SK-N-SH (cell line): ENCODE measurements around the gene MYL5. TPM values are rescaled to one million over a fixed set of nuclear protein-coding genes. Genes with fewer than 3 reads are reported as not detected.

Source experiments
- CTCF ChIA-PET: fragments of 300-600, 350-600 bp; formaldehyde crosslinking; extraction: SDS; loops from one replicate; lab custom pipeline; 2021; lab: Yijun Ruan, JAX
- POLR2A ChIA-PET: fragments of 350-600 bp; sonication (Branson Sonifier 250); formaldehyde crosslinking; extraction: SDS; loops from one replicate; lab custom pipeline; 2020; ENCODE audit warnings: antibody characterized with exemption, inconsistent platforms; lab: Yijun Ruan, JAX
- DNase-seq: peaks from one replicate; pipeline ENCODE4 v3.0.0; 2012
- H2AFZ ChIP-seq: fragments of 200-600 bp; sonication (generic); 2 replicates; pipeline ENCODE4 v1.8.1; 2016; ENCODE audit warnings: antibody characterized with exemption, mild to moderate bottlenecking, low read depth
- H3F3A ChIP-seq: fragments of 200-600 bp; sonication (generic); replicated peaks from 2 replicates; pipeline ENCODE3; 2016; ENCODE audit warnings: antibody characterized with exemption, mild to moderate bottlenecking; ENCODE audit not compliant: insufficient read depth
- H3K27ac ChIP-seq, 2 experiments: fragments of 200-500 bp in 1 of 2; fragments of 200-600 bp in 1 of 2; sonication (Bioruptor generic) in 1 of 2; sonication (generic), shearing (Covaris generic) in 1 of 2; 2 replicates each; pipeline versions ENCODE4 v1.5.1 to v1.6.1; 2014 to 2016; ENCODE audit warnings: low read depth in 2 of 2, inconsistent platforms in 1 of 2, low read length in 1 of 2, mild to moderate bottlenecking in 1 of 2, mixed read lengths in 1 of 2
- H3K27me3 ChIP-seq: fragments of 200-600 bp; sonication (generic), shearing (Covaris generic); 2 replicates; pipeline ENCODE4 v1.6.1; 2016; ENCODE audit warnings: mixed run types; ENCODE audit not compliant: insufficient read depth
- H3K36me3 ChIP-seq, 2 experiments: fragments of 200-500 bp in 1 of 2; fragments of 200-600 bp in 1 of 2; sonication (Bioruptor generic) in 1 of 2; sonication (generic) in 1 of 2; replicated peaks in 1 of 2; 2 replicates each; pipeline versions ENCODE3 to v1.5.1; 2014 to 2016; ENCODE audit warnings: low read length in 1 of 2, mild to moderate bottlenecking in 1 of 2; ENCODE audit not compliant: insufficient read depth in 2 of 2, control insufficient read depth in 1 of 2
- H3K4me1 ChIP-seq, 2 experiments: fragments of 200-500 bp in 1 of 2; fragments of 200-600 bp in 1 of 2; sonication (Bioruptor generic) in 1 of 2; sonication (generic), shearing (Covaris generic) in 1 of 2; 2 replicates each; pipeline versions ENCODE4 v1.5.1 to v1.6.1; 2014 to 2016; ENCODE audit warnings: low read depth in 1 of 2, low read length in 1 of 2, mixed run types in 1 of 2; ENCODE audit not compliant: insufficient read depth in 2 of 2, control insufficient read depth in 1 of 2
- H3K4me2 ChIP-seq: fragments of 200-600 bp; sonication (generic), shearing (Covaris generic); 2 replicates; pipeline ENCODE4 v1.6.1; 2017; ENCODE audit warnings: mixed run types
- H3K4me3 ChIP-seq, 2 experiments: fragments of 200-500 bp in 1 of 2; fragments of 200-600 bp in 1 of 2; sonication (Bioruptor generic) in 1 of 2; sonication (generic), shearing (Covaris generic) in 1 of 2; 2 replicates each; pipeline versions ENCODE4 v1.5.1 to v1.8.1; 2014 to 2016; ENCODE audit warnings: low read depth in 2 of 2, inconsistent platforms in 1 of 2, low read length in 1 of 2, mild to moderate bottlenecking in 1 of 2, mixed read lengths in 1 of 2, moderate library complexity in 1 of 2
- H3K79me2 ChIP-seq: fragments of 200-600 bp; sonication (generic); 2 replicates; pipeline ENCODE4 v1.8.1; 2017; ENCODE audit warnings: mild to moderate bottlenecking; ENCODE audit not compliant: insufficient read depth
- H3K9ac ChIP-seq: fragments of 200-600 bp; sonication (generic); 2 replicates; pipeline ENCODE4 v1.6.1; 2017; ENCODE audit warnings: mixed run types
- H3K9me2 ChIP-seq: fragments of 200-600 bp; sonication (generic); 2 replicates; pipeline ENCODE4 v1.6.1; 2017; ENCODE audit warnings: mixed run types
- H3K9me3 ChIP-seq: fragments of 200-600 bp; sonication (generic); 2 replicates; pipeline ENCODE4 v1.6.1; 2017; ENCODE audit warnings: mixed run types, mild to moderate bottlenecking, moderate library complexity
- H4K20me1 ChIP-seq: fragments of 200-600 bp; sonication (generic); 2 replicates; pipeline ENCODE4 v1.6.1; 2017; ENCODE audit warnings: mild to moderate bottlenecking, mixed run types; ENCODE audit not compliant: insufficient read depth
- CTCF ChIP-seq: fragments of 200-600 bp; sonication (generic); IDR thresholded peaks from 2 replicates; pipeline ENCODE4 v1.6.1; 2017; ENCODE audit warnings: antibody characterized with exemption, mild to moderate bottlenecking, moderate library complexity
- EP300 ChIP-seq, 2 experiments: IDR thresholded peaks; 2 replicates each; pipeline versions ENCODE4 v1.4.0 to v1.6.1; 2012; ENCODE audit warnings: borderline replicate concordance in 1 of 2, low read depth in 1 of 2, low read length in 1 of 2
- EZH2phosphoT487 ChIP-seq: fragments of 200-600 bp; sonication (generic); IDR thresholded peaks from 2 replicates; pipeline ENCODE4 v1.6.1; 2017; ENCODE audit warnings: low read depth, mixed run types, mild to moderate bottlenecking, antibody characterized with exemption, moderate library complexity, borderline replicate concordance
- GABPA ChIP-seq: IDR thresholded peaks from 2 replicates; pipeline ENCODE4 v1.4.0; 2012; ENCODE audit warnings: low read depth, mild to moderate bottlenecking
- JUND ChIP-seq: IDR thresholded peaks from 2 replicates; pipeline ENCODE4 v1.4.0; 2012
- MEF2A ChIP-seq: IDR thresholded peaks from 2 replicates; pipeline ENCODE4 v1.4.0; 2012; ENCODE audit warnings: low read depth, borderline replicate concordance
- MXI1 ChIP-seq: IDR thresholded peaks from 2 replicates; pipeline ENCODE4 v1.6.1; 2012; ENCODE audit warnings: mild to moderate bottlenecking, low read depth, low read length, improper control_type of control experiment
- NFIC ChIP-seq: IDR thresholded peaks from 2 replicates; pipeline ENCODE4 v1.4.0; 2012; ENCODE audit warnings: borderline replicate concordance
- NRF1 ChIP-seq: IDR thresholded peaks from 2 replicates; pipeline ENCODE4 v1.6.1; 2012; ENCODE audit warnings: low read depth, mild to moderate bottlenecking, low read length
- PBX3 ChIP-seq: IDR thresholded peaks from 2 replicates; pipeline ENCODE4; 2012
- REST ChIP-seq: IDR thresholded peaks from 2 replicates; pipeline ENCODE4 v1.6.1; 2012; ENCODE audit warnings: mild to moderate bottlenecking, low read depth, low read length, moderate library complexity
- RFX5 ChIP-seq: IDR thresholded peaks from 2 replicates; pipeline ENCODE4 v1.6.1; 2012; ENCODE audit warnings: mild to moderate bottlenecking, improper control_type of control experiment, low read length
- RXRA ChIP-seq: IDR thresholded peaks from 2 replicates; pipeline ENCODE4 v1.4.0; 2012; ENCODE audit warnings: low read depth, mild to moderate bottlenecking, borderline replicate concordance
- SIN3A ChIP-seq: IDR thresholded peaks from 2 replicates; pipeline ENCODE4 v1.6.1; 2012; ENCODE audit warnings: low read depth, mild to moderate bottlenecking, low read length, moderate library complexity, borderline replicate concordance
- SMC3 ChIP-seq: IDR thresholded peaks from 2 replicates; pipeline ENCODE4 v1.6.1; 2012; ENCODE audit warnings: low read depth, low read length, improper control_type of control experiment
- TCF12 ChIP-seq: IDR thresholded peaks from 2 replicates; pipeline ENCODE4 v1.4.0; 2012
- TEAD4 ChIP-seq: IDR thresholded peaks from 2 replicates; pipeline ENCODE4 v1.4.0; 2012; ENCODE audit warnings: mild to moderate bottlenecking, borderline replicate concordance; ENCODE audit not compliant: insufficient read depth
- ZBTB33 ChIP-seq: IDR thresholded peaks from 2 replicates; pipeline ENCODE4 v1.4.0; 2012; ENCODE audit warnings: low read depth, borderline replicate concordance
- WGBS: methylation state at CpG from one replicate; pipeline ENCODE4 v1.1.6; 2017; ENCODE audit warnings: low lambda C conversion rate; 5-methylcytosine and 5-hydroxymethylcytosine counted together
- polyA plus RNA-seq, 3 experiments: library from polyadenylated mRNA; depleted of rRNA; stranded (reverse); fragments of >200 nt; gene quantifications; 2 replicates each; pipeline ENCODE4 v1.2.3, GENCODE V29; 2012

Gene MYL5
- polyA plus RNA-seq, 1 of the 3 experiments (the other 2 are of a cell fraction): 46.9 TPM

- Histone ChIP-seq H3K36me3 (no peaks in the 10 kb centered on the region), H2AFZ (no peak overlapping the region), H3K4me3 (no peak overlapping the region), H4K20me1 (no peaks in the 10 kb centered on the region), H3K79me2 (no peaks in the 10 kb centered on the region), H3K9ac (no peak overlapping the region), H3K4me1 (peaks cover 0 to 21% of the 10 kb centered on the region in 2 experiments; a peak in 1 of 4 replicates), H3K27ac (no peak overlapping the region), H3K9me2 (no peaks in the 10 kb centered on the region), H3K27me3 (no peaks in the 10 kb centered on the region), H3K9me3 (no peaks in the 10 kb centered on the region), H3F3A (no peaks in the 10 kb centered on the region), H3K4me2 (no peak overlapping the region)
- no peak for DNase-seq
- WGBS: 84% methylated on average over 3 of the region's 8 CpGs
- POLR2A ChIA-PET: no interaction called here
- no peak for TF ChIP-seq TEAD4
- TF ChIP-seq RXRA: no peak
- TF ChIP-seq MXI1: no peak
- no peak for TF ChIP-seq NFIC
- TF ChIP-seq EZH2phosphoT487: no peak
- no peak for TF ChIP-seq GABPA
- TF ChIP-seq NRF1: no peak
- no peak for TF ChIP-seq REST
- TF ChIP-seq TCF12: no peak
- TF ChIP-seq MEF2A: no peak
- no peak for TF ChIP-seq SIN3A
- CTCF ChIA-PET: no interaction called here
These were observed 14.5 kb upstream of the MYL5 start for GRCh38 chr4:659851-660250.

- no peak overlapping the region for H3K9ac ChIP-seq
- peaks cover 0 to 26% of the 10 kb centered on the region in 2 experiments; a peak in 1 of 4 replicates for H3K4me1 ChIP-seq
- H2AFZ ChIP-seq: no peak overlapping the region
- H3K9me3 ChIP-seq: no peaks in the 10 kb centered on the region
- H4K20me1 ChIP-seq: no peaks in the 10 kb centered on the region
- ChIA-PET CTCF (no interaction called here), POLR2A (no interaction called here)
- H3K4me3 ChIP-seq: no peak overlapping the region
- H3K36me3 ChIP-seq: no peaks in the 10 kb centered on the region
- no peaks in the 10 kb centered on the region for H3K27me3 ChIP-seq
- no peak overlapping the region for H3K27ac ChIP-seq
- DNase-seq: no peak
- H3K4me2 ChIP-seq: no peak overlapping the region
- 65% methylated on average over 10 of the region's 10 CpGs for WGBS
- no peaks in the 10 kb centered on the region for H3K79me2 ChIP-seq
- H3K9me2 ChIP-seq: no peaks in the 10 kb centered on the region
- TF ChIP-seq PBX3: no peak
- no peak for TF ChIP-seq NRF1
- TF ChIP-seq SMC3: no peak
- TF ChIP-seq JUND: no peak
- no peak for TF ChIP-seq CTCF
- TF ChIP-seq NFIC: no peak
- no peak for TF ChIP-seq EP300 (IDR thresholded peaks at IDR 0.05; ENCODE audit: borderline replicate concordance in 1 of 2, low read depth in 1 of 2, low read length in 1 of 2)
- TF ChIP-seq RFX5: no peak
- no peak for TF ChIP-seq ZBTB33
- no peak for TF ChIP-seq EZH2phosphoT487
- no peaks in the 10 kb centered on the region for H3F3A ChIP-seq
These were observed 13.9 kb upstream of the MYL5 start for GRCh38 chr4:660401-660800.
